ENCODE measurements around the gene USP7. TPM values are rescaled to one million over a fixed set of nuclear protein-coding genes. Genes with fewer than 3 reads are reported as not detected.
"Not testable (repeated sequence)": the region's sequence is repeated elsewhere in the genome, so short reads cannot be mapped to it uniquely, and the experiment has no call there.

The USP7 gene
- total and polyA plus RNA-seq, 4 experiments from 2014 or later: 4.8 to 206 (median 106) TPM

- peak overlapping the region in 3 of 7 donors; percentile 9 to 81 (median 33) for H3K27ac Mint-ChIP-seq
- H3K27ac ChIP-seq (ENCODE audit: low read depth, low read length); POLR2A ChIA-PET (ENCODE audit: partially characterized antibody); H3K36me3 ChIP-seq (ENCODE audit: insufficient read depth, low read length); H3K27me3 Mint-ChIP-seq; H3K27me3 ChIP-seq (ENCODE audit: insufficient read depth, low read length); H3K9me3 Mint-ChIP-seq; H3K4me3 ChIP-seq (ENCODE audit: low read length in 2 of 2); intact Hi-C loops (cut with micrococcal nuclease); DNase-seq; H3K9me3 ChIP-seq (ENCODE audit: control insufficient read depth in 1 of 2, low read length in 2 of 2); H3K4me1 ChIP-seq (ENCODE audit: insufficient read depth, low read length); CTCF ChIA-PET (ENCODE audit: partially characterized antibody): not testable (repeated sequence)
- peaks cover 11 to 23% of the 10 kb centered on the region in 2 donors for H3K36me3 Mint-ChIP-seq
- H3K4me3 Mint-ChIP-seq: peak overlapping the region in 4 of 8 donors; percentile 2 to 57 (median 25)
- peaks cover 7 to 39% (median 19%) of the 10 kb centered on the region in 4 donors for H3K4me1 Mint-ChIP-seq
Measured at GRCh38 chr16:8843296-8843695, 120.4 kb downstream of the USP7 start.

Other genes with a start within 250 kb of the USP7 start
- gene TMEM186, start 166.3 kb downstream of the USP7 start, total RNA-seq: 10 to 100 TPM; 15.6 to 17.9 TPM
- 10 to 100 TPM in 1 of 2 donors, 1 to 10 TPM in 1; 9.4 to 20.0 TPM for gene TMEM186, start 166.3 kb downstream of the USP7 start, polyA plus RNA-seq
- gene PMM2, start 166.1 kb downstream of the USP7 start, total RNA-seq: 10 to 100 TPM; 51.7 to 61.7 TPM
- gene PMM2, start 166.1 kb downstream of the USP7 start, polyA plus RNA-seq: 10 to 100 TPM; 21.2 to 35.1 TPM
- 10 to 100 TPM; 39.3 to 43.2 TPM for gene CARHSP1, start 94.9 kb downstream of the USP7 start, total RNA-seq
- gene CARHSP1, start 94.9 kb downstream of the USP7 start, polyA plus RNA-seq: 10 to 100 TPM; 33.2 to 57.2 TPM
- gene LITAFD, start 81.6 kb downstream of the USP7 start, total RNA-seq: not detected
- gene LITAFD, start 81.6 kb downstream of the USP7 start, polyA plus RNA-seq: not detected
- gene HAPSTR1, start 127.7 kb upstream of the USP7 start, total RNA-seq: 10 to 100 TPM; 89.6 to 90.5 TPM
- 10 to 100 TPM in 1 of 2 donors, 1 to 10 TPM in 1; 7.2 to 21.1 TPM for gene HAPSTR1, start 127.7 kb upstream of the USP7 start, polyA plus RNA-seq